ENCODE measurements around the gene SPTA1.
"Not testable (repeated sequence)": the region's sequence is repeated elsewhere in the genome, so short reads cannot be mapped to it uniquely, and the experiment has no call there.

SPTA1 gene

GRCh38 chr1:158686111-158687009 is at the start of gene SPTA1:
SPTA1 (minus strand) TSS chr1:158686715; CDS start chr1:158686517, 198 bp downstream.
- no peak for DNase-seq (ENCODE audit: low read depth, low spot score)

- DNase-seq (ENCODE audit: low read depth, low spot score): no peak
These were observed 49.3 kb upstream of the SPTA1 start for GRCh38 chr1:158735848-158736247.

GRCh38 chr1:158732524-158732923 is 46.0 kb upstream of the SPTA1 start:
- DNase-seq (ENCODE audit: low read depth, low spot score): no peak

- DNase-seq (ENCODE audit: low read depth, low spot score): no peak
These were observed 45.2 kb upstream of the SPTA1 start for GRCh38 chr1:158731707-158732106.

- no peak for DNase-seq (ENCODE audit: low read depth, low spot score)
These were observed 43.9 kb upstream of the SPTA1 start for GRCh38 chr1:158730453-158730852.

GRCh38 chr1:158728510-158729225 is 42.2 kb upstream of the SPTA1 start:
- DNase-seq (ENCODE audit: low read depth, low spot score): no peak

- DNase-seq (ENCODE audit: low read depth, low spot score): no peak
These were observed 37.9 kb upstream of the SPTA1 start for GRCh38 chr1:158724442-158724841.

- no peak for DNase-seq (ENCODE audit: low read depth, low spot score)
These were observed 34.1 kb upstream of the SPTA1 start, which contains the start of gene OR6K3 for GRCh38 chr1:158720620-158721019. OR6K3 (minus strand) TSS chr1:158720720; CDS start chr1:158718115, 2,605 bp downstream.

GRCh38 chr1:158719664-158720063 is 33.1 kb upstream of the SPTA1 start:
- no peak for DNase-seq (ENCODE audit: low read depth, low spot score)

GRCh38 chr1:158717344-158717743 is 30.8 kb upstream of the SPTA1 start:
- DNase-seq (ENCODE audit: low read depth, low spot score): no peak

GRCh38 chr1:158716335-158716734 is 29.8 kb upstream of the SPTA1 start:
- DNase-seq (ENCODE audit: low read depth, low spot score): no peak

GRCh38 chr1:158714754-158715153 is 28.2 kb upstream of the SPTA1 start:
- no peak for DNase-seq (ENCODE audit: low read depth, low spot score)

- DNase-seq (ENCODE audit: low read depth, low spot score): no peak
These were observed 24.6 kb upstream of the SPTA1 start for GRCh38 chr1:158711098-158711497.

GRCh38 chr1:158706096-158706495 is 19.6 kb upstream of the SPTA1 start:
- DNase-seq (ENCODE audit: low read depth, low spot score): no peak

- no peak for DNase-seq (ENCODE audit: low read depth, low spot score)
These were observed 14.0 kb upstream of the SPTA1 start, which contains the start of gene OR6K2 for GRCh38 chr1:158700552-158700951. OR6K2 (minus strand) TSS chr1:158700652; CDS start chr1:158700652, 0 bp downstream.

GRCh38 chr1:158694596-158694995 is 8.1 kb upstream of the SPTA1 start:
- no peak for DNase-seq (ENCODE audit: low read depth, low spot score)

- DNase-seq (ENCODE audit: low read depth, low spot score): no peak
These were observed 5.8 kb upstream of the SPTA1 start for GRCh38 chr1:158692356-158692755.

- DNase-seq (ENCODE audit: low read depth, low spot score): no peak
These were observed 5.4 kb upstream of the SPTA1 start for GRCh38 chr1:158691907-158692306.

GRCh38 chr1:158691149-158691548 is 4.6 kb upstream of the SPTA1 start:
- DNase-seq (ENCODE audit: low read depth, low spot score): not testable (repeated sequence)

GRCh38 chr1:158689875-158690274 is 3.4 kb upstream of the SPTA1 start:
- no peak for DNase-seq (ENCODE audit: low read depth, low spot score)

GRCh38 chr1:158689110-158689509 is 2.6 kb upstream of the SPTA1 start:
- no peak for DNase-seq (ENCODE audit: low read depth, low spot score)

GRCh38 chr1:158688343-158688742 is 1.8 kb upstream of the SPTA1 start:
- not testable (repeated sequence) for DNase-seq (ENCODE audit: low read depth, low spot score)

- no peak for DNase-seq (ENCODE audit: low read depth, low spot score)
These were observed 522 bp upstream of the SPTA1 start for GRCh38 chr1:158687037-158687436.

Data from brain pericyte (primary cell).